Measurements from ENCODE around the gene GLIS2.

DNA sequence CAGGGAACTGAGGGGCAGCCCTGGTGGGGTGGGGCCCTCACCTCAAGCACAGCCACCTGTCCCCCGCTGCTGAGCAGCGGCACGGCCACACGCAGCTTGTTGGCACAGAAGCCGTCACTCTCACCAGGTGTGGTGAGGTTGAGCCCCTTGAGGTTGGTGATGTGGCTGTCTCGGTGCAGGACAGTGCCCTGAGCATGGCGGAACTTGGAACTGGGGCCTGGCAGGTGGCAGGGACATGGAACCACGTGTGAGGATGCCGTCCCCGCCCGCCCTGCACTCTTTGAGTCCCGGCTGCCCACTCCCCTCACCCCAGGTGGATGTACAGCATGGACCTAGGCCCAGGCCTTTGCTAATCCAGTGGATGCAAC is 46.1 kb downstream of the GLIS2 start:
- TF ChIP-seq, protein P1, sequence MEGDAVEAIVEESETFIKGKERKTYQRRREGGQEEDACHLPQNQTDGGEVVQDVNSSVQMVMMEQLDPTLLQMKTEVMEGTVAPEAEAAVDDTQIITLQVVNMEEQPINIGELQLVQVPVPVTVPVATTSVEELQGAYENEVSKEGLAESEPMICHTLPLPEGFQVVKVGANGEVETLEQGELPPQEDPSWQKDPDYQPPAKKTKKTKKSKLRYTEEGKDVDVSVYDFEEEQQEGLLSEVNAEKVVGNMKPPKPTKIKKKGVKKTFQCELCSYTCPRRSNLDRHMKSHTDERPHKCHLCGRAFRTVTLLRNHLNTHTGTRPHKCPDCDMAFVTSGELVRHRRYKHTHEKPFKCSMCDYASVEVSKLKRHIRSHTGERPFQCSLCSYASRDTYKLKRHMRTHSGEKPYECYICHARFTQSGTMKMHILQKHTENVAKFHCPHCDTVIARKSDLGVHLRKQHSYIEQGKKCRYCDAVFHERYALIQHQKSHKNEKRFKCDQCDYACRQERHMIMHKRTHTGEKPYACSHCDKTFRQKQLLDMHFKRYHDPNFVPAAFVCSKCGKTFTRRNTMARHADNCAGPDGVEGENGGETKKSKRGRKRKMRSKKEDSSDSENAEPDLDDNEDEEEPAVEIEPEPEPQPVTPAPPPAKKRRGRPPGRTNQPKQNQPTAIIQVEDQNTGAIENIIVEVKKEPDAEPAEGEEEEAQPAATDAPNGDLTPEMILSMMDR (IDR thresholded peaks at IDR 0.05; ENCODE audit: low read depth, low read length) = no peak
- no peak for TF ChIP-seq EZH2phosphoT487 (IDR thresholded peaks at IDR 0.05; ENCODE audit: low read depth)

Measured in OCI-LY3 (cell line).